HEK293 (cell line): Measurements from ENCODE around the gene CACNB4.

ENCODE experiments used
- CTCF ChIP-seq: fragments of 450-650 bp; formaldehyde crosslinking; IDR thresholded peaks from 2 replicates; pipeline ENCODE4 v1.5.1; 2016; ENCODE audit warnings: missing biosample characterization, missing genetic modification characterization
- ZNF433 ChIP-seq: fragments of 450-650 bp; formaldehyde crosslinking; IDR thresholded peaks from 2 replicates; pipeline ENCODE4 v1.5.1; 2016; ENCODE audit warnings: missing biosample characterization, missing genetic modification characterization, low read depth
- ZNF558 ChIP-seq: fragments of 450-650 bp; formaldehyde crosslinking; IDR thresholded peaks from 2 replicates; pipeline ENCODE4 v1.5.1; 2016; ENCODE audit warnings: missing biosample characterization, missing genetic modification characterization
- TF ChIP-seq, protein P1 (sequence below): fragments of 450-650 bp; formaldehyde crosslinking; IDR thresholded peaks from 2 replicates; pipeline ENCODE4 v1.5.1; 2016; ENCODE audit warnings: missing biosample characterization, missing genetic modification characterization

- TF ChIP-seq ZNF558 (tag by site-specific recombination) (no peak), ZNF433 (tag by site-specific recombination) (no peak), CTCF (tag by site-specific recombination) (no peak)
- TF ChIP-seq, protein P1, sequence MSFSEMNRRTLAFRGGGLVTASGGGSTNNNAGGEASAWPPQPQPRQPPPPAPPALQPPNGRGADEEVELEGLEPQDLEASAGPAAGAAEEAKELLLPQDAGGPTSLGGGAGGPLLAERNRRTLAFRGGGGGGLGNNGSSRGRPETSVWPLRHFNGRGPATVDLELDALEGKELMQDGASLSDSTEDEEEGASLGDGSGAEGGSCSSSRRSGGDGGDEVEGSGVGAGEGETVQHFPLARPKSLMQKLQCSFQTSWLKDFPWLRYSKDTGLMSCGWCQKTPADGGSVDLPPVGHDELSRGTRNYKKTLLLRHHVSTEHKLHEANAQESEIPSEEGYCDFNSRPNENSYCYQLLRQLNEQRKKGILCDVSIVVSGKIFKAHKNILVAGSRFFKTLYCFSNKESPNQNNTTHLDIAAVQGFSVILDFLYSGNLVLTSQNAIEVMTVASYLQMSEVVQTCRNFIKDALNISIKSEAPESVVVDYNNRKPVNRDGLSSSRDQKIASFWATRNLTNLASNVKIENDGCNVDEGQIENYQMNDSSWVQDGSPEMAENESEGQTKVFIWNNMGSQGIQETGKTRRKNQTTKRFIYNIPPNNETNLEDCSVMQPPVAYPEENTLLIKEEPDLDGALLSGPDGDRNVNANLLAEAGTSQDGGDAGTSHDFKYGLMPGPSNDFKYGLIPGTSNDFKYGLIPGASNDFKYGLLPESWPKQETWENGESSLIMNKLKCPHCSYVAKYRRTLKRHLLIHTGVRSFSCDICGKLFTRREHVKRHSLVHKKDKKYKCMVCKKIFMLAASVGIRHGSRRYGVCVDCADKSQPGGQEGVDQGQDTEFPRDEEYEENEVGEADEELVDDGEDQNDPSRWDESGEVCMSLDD (tag by site-specific recombination) = no peak
Measured at GRCh38 chr2:152019732-152020131, 79.1 kb downstream of the CACNB4 start.
